ENCODE data around the gene KCNIP3.
A peak's percentile ranks its signal among the peaks of the same experiment; 100 is the strongest.

DNA sequence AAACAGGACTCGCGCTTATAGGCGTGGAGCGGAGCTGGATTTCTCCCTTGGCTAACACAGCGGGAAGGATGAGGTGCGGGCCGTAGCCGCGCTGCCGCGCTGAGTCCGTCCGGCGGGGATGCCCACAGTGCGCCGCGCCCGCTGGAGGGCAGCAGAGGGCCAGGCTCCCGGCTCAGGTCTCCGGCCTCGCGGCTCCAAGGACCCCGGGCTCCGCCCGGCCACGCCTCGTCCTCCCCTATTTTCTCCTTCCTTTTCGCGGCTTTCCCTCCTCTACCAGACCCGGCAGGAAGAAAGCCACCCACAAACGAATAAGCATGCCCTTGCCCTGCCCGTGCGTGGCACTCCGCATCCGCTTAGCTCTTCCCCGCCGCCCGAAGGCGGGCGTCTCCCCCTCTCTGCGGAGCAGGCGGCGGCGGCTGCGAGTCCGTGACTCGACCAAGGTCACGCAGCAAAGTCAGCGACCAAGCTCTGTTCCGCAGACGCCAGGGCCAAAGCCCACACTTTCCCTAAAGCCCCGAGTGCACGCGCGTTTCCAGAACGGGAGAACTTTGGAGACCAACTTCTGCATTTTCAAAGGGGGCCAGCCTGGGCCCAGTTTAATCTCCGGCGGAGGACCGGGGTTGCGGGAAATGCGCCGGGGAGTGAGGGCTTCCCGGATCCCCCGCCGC is 48.5 kb downstream of the KCNIP3 start:
- TF ChIP-seq YY1 (IDR thresholded peaks at IDR 0.05; ENCODE audit: insufficient read depth, insufficient read length), result no peak
- TF ChIP-seq ZNF274 (IDR thresholded peaks at IDR 0.05; ENCODE audit: low read depth, low read length), result no peak
- TF ChIP-seq SUZ12 (IDR thresholded peaks at IDR 0.05; ENCODE audit: extremely low read depth, insufficient read depth, insufficient read length), result peak; percentile 77

All from NT2/D1 (cell line).